Activated T-helper 1 cell treated with anti-CD3 and anti-CD28 coated beads, Interleukin-2, amount 50 U/mL, for 16 hours (primary cell): Measurements from ENCODE around the gene APOC4.
"Not testable (repeated sequence)": the region's sequence is repeated elsewhere in the genome, so short reads cannot be mapped to it uniquely, and the experiment has no call there.

Experiments
- DNase-seq, 2 donors: peaks; one replicate each; pipeline ENCODE4 v3.0.0-alpha.2; 2020; ENCODE audit warnings: low read depth in 1 of 2, low spot score in 1 of 2

The APOC4 gene, protein sequence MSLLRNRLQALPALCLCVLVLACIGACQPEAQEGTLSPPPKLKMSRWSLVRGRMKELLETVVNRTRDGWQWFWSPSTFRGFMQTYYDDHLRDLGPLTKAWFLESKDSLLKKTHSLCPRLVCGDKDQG

DNA sequence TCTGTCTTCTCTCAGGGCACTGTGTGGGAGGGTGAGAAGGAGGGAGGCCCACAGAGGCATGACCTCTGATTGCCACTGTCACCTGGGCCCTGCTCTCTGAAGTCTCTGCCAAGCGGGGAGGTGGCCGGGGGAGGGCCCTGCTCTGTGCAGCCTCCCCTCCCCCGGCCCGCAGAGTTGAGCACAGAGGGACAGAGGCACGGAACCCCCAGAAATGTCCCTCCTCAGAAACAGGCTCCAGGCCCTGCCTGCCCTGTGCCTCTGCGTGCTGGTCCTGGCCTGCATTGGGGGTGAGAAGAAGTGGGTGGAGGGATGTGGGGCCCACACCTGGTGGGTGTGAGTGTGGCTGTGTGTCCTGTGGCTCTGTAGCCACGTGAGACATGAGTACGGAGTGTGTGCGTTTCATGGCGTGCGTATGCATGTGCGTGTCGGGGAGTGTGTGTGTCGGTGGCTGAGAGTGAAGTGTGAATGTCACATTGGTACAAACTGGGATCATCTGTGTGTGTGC is at the start of gene APOC4:
APOC4 (plus strand) TSS at position 171 of the 505 bp plus-strand sequence; CDS start at position 212, 41 bp downstream.
- no peak for DNase-seq

DNA sequence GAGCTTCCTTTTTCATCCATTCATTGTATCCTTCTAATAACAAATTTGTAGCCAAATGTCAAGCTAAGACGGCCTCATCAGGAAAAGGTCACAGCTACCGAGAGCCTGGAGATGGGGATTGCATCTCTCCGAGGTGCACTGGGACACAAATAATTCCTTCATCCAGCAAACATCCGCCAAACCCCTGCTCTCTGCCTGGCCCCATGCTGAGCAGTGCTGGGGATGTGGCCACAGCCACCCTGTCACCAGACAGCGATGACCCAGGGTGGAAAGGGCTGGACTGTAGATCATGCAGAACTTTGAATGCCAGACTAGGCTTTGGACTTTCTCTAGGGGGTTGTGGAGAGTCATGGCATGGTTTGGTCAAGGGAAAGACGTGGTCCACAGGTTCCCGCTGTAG is 49.1 kb upstream of the APOC4 start:
- DNase-seq = no peak

DNA sequence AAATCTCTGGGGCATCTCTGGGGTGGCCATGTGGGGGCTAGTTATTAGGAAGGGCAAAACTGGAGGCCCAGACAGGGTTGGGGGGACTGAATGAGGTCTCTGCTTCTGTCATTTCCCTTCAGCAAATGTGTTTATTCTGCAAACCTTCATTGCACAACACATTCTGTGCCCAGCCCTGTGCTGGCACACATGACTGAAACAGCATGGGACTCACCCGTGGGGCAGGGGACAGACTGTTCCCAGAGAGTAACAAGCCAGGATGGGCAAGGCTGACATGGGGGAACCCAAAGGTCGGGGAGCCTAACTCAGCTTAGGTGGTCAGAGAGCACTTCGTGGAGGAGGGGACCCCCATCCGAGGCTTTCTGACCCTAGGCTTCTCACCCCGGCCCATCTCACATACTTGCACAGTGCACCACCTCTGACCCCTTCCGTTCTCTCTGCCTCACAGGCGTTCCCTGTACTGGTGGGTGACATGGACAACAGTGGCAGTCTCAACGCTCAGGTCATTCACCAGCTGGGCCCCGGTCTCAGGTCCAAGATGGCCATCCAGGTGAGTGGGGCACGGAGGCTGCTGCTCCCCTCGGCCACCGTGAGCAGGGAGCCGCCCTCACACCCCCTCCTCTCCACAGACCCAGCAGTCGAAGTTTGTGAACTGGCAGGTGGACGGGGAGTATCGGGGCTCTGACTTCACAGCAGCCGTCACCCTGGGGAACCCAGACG is 48.5 kb upstream of the APOC4 start:
- no peak for DNase-seq

DNA sequence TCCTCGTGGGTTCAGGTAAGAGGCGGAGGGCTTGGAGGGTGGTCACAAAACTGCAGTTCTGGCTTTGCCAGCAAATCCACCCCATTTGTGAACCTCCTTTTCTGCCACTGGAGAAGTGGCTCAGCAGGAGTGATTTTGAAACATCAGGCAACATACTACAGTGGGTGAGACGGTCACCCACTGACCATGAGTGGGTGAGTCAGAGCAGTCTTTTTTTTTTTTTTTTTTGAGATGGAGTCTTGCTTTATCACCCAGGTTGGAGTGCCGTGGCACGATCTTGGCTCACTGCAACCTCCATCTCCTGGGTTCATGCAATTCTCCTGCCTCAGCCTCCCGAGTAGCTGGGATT is 48.0 kb upstream of the APOC4 start:
- DNase-seq = no peak

DNA sequence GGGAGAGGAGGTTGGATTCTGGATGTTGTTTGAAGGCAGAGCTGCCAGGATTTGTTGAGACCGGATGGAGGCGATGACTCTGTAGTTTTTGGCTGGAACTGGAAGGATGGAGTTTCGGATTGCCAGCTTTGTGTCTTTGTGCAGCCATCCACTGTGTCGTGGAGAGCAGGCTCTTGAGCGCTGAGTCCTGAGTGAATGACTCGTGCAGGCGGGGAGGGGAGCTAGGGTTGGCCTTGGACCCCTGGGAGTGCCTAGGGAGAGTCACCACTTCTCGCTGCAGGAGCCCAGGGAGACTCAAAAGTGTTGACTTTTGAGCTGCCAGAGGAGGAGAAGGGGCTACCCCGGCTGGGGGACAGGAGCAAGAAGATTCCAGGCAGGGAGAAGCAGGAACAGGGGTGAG is 47.1 kb upstream of the APOC4 start:
- no peak for DNase-seq

DNA sequence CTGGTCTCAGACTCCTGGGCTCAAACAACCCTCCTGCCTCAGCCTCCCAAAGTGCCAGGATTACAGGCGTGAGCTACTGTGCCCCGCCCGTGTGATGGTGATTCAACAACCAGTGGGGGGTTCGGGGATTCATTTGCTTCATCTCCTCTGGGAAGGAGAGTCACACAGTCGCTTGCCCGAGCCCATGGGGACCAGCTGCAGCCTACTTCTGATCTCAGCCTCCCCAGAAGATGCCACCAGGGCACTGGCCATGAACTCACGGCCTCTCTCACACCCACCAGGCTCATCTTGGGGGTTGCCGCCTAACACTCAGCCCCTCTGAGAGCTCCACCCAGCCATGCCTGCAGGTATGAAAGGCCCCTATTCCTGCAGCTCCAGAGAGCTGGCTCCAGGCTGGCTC is 44.2 kb upstream of the APOC4 start:
- no peak for DNase-seq

DNA sequence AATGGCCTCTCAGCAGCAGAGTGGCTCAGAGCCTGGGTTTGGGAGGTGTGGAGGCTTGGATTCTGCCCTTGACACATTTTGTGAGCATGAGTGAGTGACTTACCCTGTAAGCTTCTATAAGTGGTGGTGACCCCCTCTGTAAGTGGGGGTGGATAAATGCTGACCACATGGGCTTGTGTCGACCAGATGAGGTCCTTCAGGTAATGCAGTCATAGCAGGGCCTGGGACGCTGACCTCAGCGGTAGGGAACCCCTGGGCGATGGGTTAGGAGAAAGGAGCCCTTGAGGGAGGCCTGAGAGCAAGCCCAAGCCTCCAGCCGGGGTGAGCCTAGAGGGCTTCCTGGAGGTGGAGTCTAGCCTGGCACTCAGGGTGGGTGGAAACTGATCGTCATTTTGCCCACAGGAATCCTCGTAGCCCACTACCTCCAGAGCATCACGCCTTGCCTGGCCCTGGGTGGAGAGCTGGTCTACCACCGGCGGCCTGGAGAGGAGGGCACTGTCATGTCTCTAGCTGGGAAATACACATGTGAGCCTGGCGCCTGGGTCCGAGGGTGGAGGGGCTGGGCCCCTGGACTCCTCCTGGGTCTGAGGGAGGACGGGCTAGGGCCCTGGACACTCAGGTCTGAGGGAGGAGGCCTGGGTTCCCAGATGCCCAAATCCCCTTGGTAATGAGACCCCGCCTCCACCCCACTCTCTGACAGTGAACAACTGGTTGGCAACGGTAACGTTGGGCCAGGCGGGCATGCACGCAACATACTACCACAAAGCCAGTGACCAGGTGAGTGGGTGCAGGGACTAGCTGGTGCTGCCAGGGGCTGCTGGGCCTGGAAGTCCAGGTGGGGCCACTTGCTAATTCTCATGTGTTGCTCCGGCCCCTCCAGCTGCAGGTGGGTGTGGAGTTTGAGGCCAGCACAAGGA is 41.5 kb upstream of the APOC4 start:
- no peak for DNase-seq

DNA sequence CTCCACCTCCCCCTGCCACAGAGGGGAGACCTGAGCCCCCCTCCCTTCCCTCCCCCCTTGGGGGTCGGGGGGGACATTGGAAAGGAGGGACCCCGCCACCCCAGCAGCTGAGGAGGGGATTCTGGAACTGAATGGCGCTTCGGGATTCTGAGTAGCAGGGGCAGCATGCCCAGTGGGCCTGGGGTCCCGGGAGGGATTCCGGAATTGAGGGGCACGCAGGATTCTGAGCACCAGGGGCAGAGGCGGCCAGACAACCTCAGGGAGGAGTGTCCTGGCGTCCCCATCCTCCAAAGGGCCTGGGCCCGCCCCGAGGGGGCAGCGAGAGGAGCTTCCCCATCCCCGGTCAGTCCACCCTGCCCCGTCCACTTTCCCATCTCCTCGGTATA is 38.8 kb upstream of the APOC4 start:
- no peak for DNase-seq

DNA sequence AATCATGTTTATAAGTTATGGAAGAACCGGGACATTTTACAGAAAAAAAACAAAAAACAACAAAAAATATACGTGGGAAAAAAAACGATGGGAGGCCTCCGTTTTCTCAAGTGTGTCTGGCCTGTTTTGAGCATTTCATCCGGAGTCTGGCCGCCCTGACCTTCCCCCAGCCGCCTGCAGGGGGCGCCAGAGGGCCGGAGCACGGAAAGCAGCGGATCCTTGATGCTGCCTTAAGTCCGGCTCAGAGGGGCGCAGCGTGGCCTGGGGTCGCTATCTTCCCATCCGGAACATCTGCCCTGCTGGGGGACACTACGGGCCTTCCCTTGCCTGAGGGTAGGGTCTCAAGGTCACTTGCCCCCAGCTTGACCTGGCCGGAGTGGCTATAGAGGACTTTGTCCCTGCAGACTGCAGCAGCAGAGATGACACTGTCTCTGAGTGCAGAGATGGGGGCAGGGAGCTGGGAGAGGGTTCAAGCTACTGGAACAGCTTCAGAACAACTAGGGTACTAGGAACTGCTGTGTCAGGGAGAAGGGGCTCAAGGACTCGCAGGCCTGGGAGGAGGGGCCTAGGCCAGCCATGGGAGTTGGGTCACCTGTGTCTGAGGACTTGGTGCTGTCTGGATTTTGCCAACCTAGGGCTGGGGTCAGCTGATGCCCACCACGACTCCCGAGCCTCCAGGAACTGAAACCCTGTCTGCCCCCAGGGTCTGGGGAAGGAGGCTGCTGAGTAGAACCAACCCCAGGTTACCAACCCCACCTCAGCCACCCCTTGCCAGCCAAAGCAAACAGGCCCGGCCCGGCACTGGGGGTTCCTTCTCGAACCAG is 38.2 kb upstream of the APOC4 start:
- peak; percentile 58 to 70 for DNase-seq

DNA sequence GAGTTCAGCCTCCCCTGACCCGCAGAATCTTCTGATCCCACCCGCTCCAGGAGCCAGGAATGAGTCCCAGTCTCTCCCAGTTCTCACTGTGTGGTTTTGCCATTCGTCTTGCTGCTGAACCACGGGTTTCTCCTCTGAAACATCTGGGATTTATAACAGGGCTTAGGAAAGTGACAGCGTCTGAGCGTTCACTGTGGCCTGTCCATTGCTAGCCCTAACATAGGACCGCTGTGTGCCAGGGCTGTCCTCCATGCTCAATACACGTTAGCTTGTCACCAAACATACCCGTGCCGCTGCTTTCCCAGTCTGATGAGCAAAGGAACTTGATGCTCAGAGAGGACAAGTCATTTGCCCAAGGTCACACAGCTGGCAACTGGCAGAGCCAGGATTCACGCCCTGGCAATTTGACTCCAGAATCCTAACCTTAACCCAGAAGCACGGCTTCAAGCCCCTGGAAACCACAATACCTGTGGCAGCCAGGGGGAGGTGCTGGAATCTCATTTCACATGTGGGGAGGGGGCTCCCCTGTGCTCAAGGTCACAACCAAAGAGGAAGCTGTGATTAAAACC is 37.5 kb upstream of the APOC4 start:
- no peak for DNase-seq

DNA sequence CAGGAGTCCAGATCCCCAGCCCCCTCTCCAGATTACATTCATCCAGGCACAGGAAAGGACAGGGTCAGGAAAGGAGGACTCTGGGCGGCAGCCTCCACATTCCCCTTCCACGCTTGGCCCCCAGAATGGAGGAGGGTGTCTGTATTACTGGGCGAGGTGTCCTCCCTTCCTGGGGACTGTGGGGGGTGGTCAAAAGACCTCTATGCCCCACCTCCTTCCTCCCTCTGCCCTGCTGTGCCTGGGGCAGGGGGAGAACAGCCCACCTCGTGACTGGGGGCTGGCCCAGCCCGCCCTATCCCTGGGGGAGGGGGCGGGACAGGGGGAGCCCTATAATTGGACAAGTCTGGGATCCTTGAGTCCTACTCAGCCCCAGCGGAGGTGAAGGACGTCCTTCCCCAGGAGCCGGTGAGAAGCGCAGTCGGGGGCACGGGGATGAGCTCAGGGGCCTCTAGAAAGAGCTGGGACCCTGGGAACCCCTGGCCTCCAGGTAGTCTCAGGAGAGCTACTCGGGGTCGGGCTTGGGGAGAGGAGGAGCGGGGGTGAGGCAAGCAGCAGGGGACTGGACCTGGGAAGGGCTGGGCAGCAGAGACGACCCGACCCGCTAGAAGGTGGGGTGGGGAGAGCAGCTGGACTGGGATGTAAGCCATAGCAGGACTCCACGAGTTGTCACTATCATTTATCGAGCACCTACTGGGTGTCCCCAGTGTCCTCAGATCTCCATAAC is 36.4 kb upstream of the APOC4 start, which contains the start of gene APOE:
APOE (plus strand) TSS at position 360 of the 724 bp plus-strand sequence. CDS start 829 bp downstream, outside the sequence.
- DNase-seq = no peak

DNA sequence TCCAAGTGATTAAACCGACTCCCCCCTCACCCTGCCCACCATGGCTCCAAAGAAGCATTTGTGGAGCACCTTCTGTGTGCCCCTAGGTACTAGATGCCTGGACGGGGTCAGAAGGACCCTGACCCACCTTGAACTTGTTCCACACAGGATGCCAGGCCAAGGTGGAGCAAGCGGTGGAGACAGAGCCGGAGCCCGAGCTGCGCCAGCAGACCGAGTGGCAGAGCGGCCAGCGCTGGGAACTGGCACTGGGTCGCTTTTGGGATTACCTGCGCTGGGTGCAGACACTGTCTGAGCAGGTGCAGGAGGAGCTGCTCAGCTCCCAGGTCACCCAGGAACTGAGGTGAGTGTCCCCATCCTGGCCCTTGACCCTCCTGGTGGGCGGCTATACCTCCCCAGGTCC is 34.4 kb upstream of the APOC4 start:
- no peak for DNase-seq

DNA sequence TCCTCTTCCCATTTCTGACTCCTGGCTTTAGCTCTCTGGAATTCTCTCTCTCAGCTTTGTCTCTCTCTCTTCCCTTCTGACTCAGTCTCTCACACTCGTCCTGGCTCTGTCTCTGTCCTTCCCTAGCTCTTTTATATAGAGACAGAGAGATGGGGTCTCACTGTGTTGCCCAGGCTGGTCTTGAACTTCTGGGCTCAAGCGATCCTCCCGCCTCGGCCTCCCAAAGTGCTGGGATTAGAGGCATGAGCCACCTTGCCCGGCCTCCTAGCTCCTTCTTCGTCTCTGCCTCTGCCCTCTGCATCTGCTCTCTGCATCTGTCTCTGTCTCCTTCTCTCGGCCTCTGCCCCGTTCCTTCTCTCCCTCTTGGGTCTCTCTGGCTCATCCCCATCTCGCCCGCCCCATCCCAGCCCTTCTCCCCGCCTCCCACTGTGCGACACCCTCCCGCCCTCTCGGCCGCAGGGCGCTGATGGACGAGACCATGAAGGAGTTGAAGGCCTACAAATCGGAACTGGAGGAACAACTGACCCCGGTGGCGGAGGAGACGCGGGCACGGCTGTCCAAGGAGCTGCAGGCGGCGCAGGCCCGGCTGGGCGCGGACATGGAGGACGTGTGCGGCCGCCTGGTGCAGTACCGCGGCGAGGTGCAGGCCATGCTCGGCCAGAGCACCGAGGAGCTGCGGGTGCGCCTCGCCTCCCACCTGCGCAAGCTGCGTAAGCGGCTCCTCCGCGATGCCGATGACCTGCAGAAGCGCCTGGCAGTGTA is 33.8 kb upstream of the APOC4 start:
- no peak for DNase-seq

DNA sequence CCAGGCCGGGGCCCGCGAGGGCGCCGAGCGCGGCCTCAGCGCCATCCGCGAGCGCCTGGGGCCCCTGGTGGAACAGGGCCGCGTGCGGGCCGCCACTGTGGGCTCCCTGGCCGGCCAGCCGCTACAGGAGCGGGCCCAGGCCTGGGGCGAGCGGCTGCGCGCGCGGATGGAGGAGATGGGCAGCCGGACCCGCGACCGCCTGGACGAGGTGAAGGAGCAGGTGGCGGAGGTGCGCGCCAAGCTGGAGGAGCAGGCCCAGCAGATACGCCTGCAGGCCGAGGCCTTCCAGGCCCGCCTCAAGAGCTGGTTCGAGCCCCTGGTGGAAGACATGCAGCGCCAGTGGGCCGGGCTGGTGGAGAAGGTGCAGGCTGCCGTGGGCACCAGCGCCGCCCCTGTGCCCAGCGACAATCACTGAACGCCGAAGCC is 33.2 kb upstream of the APOC4 start:
- DNase-seq = no peak

DNA sequence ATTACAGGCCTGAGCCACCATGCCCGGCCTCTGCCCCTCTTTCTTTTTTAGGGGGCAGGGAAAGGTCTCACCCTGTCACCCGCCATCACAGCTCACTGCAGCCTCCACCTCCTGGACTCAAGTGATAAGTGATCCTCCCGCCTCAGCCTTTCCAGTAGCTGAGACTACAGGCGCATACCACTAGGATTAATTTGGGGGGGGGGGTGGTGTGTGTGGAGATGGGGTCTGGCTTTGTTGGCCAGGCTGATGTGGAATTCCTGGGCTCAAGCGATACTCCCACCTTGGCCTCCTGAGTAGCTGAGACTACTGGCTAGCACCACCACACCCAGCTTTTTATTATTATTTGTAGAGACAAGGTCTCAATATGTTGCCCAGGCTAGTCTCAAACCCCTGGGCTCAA is 32.3 kb upstream of the APOC4 start:
- no peak for DNase-seq

DNA sequence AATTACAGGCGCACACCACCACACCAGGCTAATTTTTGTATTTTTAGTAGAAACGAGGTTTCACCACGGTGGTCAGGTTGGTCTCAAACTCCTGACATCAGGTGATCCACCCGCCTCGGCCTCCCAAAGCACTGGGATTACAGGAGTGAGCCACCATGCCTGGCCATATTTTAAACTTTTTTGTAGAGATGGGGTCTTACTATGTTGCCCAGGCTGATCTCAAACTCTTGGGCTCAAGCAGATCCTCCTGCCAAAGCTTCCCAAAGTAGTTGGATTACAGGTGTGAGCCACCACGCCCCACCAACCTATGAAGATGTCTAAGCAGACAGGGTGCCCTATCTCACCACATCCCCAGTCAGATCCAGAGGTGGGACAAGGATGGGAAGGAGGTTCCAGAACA is 30.1 kb upstream of the APOC4 start:
- not testable (repeated sequence) for DNase-seq

DNA sequence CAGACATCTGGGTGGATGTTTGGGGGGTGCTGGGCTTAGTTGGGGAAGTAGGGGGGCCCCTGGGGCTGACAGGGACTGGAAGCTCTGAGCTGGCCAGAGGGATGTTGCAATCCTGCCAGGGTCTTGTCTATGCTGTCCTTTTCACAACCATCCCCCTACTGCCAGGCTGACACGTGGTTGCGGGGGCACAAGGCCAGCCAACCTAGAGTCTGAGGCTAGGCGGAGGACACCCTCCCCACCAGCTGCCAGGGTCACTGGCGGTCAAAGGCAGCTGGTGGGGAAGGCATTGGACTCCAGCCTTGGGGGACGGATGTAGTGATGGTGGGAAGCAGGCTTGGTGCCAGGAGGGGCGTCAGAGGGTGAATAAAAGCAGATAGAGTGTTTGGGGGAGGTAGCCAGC is 29.2 kb upstream of the APOC4 start:
- no peak for DNase-seq

DNA sequence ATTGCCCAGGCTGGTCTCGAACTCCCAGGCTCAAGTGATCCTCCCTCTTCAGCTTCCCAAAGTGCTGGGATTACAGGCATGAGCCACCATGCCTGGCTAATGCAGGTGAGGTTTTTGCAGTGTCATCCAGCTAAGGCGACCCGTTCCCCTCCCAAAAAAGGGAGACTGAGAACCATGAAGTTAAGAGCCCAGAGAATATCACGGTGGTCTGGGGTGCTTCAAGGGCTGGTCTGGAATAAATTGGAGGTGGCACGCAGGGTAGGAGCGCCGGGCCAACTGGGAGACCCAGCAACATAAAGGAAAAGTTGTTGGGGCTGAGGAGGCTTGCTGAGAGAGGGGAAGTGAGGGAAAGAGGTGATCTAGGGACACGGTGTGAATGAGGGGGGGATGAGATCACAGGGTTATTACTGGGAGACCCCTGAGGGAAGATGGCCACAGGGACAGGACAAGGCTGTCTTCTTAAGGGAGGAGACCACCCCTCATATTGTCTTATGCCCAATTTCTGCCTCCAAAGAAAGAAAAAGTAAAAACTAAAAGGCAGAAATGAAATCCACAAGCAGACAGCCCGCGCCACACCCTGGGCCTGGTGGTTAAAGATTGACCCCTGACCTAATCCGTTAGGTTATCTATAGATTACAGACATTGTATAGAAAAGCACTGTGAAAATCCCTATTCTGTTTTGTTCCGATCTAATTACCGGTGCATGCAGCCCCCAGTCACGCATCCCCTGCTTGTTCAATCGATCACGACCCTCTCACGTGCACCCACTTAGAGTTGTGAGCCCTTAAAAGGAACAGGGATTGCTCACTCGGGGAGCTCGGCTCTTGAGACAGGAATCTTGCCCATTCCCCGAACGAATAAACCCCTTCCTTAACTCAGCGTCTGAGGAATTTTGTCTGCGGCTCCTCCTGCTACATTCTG is 28.3 kb upstream of the APOC4 start:
- not testable (repeated sequence) for DNase-seq
